AG09309 (cell line): ENCODE results near the gene MAGI2.

Experiments used
- DNase-seq: peaks from one replicate; pipeline ENCODE4 v3.0.0-alpha.2; 2010; ENCODE audit warnings: low read depth
- H3K4me3 ChIP-seq: 2 replicates; pipeline ENCODE4 v1.5.1; 2011; ENCODE audit warnings: mild to moderate bottlenecking, low read depth, low read length, moderate library complexity; ENCODE audit not compliant: control insufficient read depth
- CTCF ChIP-seq: IDR thresholded peaks from 2 replicates; pipeline ENCODE4 v1.5.1; 2011; ENCODE audit warnings: mild to moderate bottlenecking, low read depth, low read length, inconsistent platforms; ENCODE audit not compliant: insufficient read depth, control insufficient read depth; ENCODE audit errors: missing control alignments

MAGI2 gene

GRCh38 chr7:79282070-79282694 is 171.3 kb downstream of the MAGI2 start:
- H3K4me3 ChIP-seq, result no peak overlapping the region
- peak; percentile 52 for TF ChIP-seq CTCF
- DNase-seq, result peak; percentile 67

- no peak for TF ChIP-seq CTCF
- no peak for DNase-seq
These were observed 172.0 kb downstream of the MAGI2 start for GRCh38 chr7:79281426-79281825.

GRCh38 chr7:79272938-79273337 is 180.5 kb downstream of the MAGI2 start:
- DNase-seq, result no peak
- no peak overlapping the region for H3K4me3 ChIP-seq
- TF ChIP-seq CTCF, result no peak

More at GRCh38 chr7:79281426-79281825, 172.0 kb downstream of the MAGI2 start:
- H3K4me3 ChIP-seq, result no peak overlapping the region

GRCh38 chr7:79272066-79272669 is 181.3 kb downstream of the MAGI2 start:
- no peak for DNase-seq
- H3K4me3 ChIP-seq, result no peak overlapping the region

GRCh38 chr7:79268730-79269129 is 184.7 kb downstream of the MAGI2 start:
- no peak for TF ChIP-seq CTCF
- DNase-seq, result no peak

More at GRCh38 chr7:79272066-79272669, 181.3 kb downstream of the MAGI2 start:
- TF ChIP-seq CTCF, result peak; percentile 53

GRCh38 chr7:79258826-79259225 is 194.6 kb downstream of the MAGI2 start:
- no peak overlapping the region for H3K4me3 ChIP-seq
- no peak for TF ChIP-seq CTCF
- no peak for DNase-seq

More at GRCh38 chr7:79268730-79269129, 184.7 kb downstream of the MAGI2 start:
- no peak overlapping the region for H3K4me3 ChIP-seq
